ENCODE measurements around the gene GPR153. TPM values are rescaled to one million over a fixed set of nuclear protein-coding genes. Genes with fewer than 3 reads are reported as not detected.

Gene GPR153
- total and polyA plus RNA-seq, 9 donors, result 4.2 to 42.0 (median 13.7) TPM

DNA sequence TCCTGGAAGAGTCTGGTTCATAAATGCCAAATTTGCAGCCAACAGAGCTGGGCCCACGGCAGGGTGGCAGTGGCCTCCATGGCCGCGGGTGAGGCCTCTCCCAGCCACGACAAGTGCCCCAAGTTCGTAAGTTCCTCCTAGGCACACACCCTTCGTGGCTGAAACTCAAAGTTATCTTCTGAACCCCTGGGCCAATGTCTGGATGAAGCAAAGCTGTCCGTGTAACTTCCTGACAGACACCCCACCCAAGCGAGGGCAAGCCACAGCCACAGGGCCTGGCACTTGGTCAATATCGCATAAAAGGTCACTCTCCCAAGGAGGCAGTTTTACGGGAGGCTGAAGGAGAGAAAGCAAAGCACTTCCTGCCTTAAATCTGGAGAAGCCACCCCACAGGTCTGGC, 27.8 kb upstream of the GPR153 start:
- H3K4me3 ChIP-seq, result no peak overlapping the region
- peak in 1 of 5 donors; percentile 33 for DNase-seq
- H3K27ac ChIP-seq, result peak overlapping the region; percentile 59 to 95
- WGBS, 3 donors, result 83 to 88% (median 84%) methylated on average over 10 of the region's 10 CpGs
- intact Hi-C loops (cut with DNase I), result no loop called here
- peaks cover 21% of the 10 kb centered on the region for H3K4me1 ChIP-seq (ENCODE audit: insufficient read depth)
- no peaks in the 10 kb centered on the region for H3K9me3 ChIP-seq
- H3K27me3 ChIP-seq, result no peaks in the 10 kb centered on the region
- no peak for TF ChIP-seq POLR2A (IDR thresholded peaks at IDR 0.05)
- TF ChIP-seq, protein P1, sequence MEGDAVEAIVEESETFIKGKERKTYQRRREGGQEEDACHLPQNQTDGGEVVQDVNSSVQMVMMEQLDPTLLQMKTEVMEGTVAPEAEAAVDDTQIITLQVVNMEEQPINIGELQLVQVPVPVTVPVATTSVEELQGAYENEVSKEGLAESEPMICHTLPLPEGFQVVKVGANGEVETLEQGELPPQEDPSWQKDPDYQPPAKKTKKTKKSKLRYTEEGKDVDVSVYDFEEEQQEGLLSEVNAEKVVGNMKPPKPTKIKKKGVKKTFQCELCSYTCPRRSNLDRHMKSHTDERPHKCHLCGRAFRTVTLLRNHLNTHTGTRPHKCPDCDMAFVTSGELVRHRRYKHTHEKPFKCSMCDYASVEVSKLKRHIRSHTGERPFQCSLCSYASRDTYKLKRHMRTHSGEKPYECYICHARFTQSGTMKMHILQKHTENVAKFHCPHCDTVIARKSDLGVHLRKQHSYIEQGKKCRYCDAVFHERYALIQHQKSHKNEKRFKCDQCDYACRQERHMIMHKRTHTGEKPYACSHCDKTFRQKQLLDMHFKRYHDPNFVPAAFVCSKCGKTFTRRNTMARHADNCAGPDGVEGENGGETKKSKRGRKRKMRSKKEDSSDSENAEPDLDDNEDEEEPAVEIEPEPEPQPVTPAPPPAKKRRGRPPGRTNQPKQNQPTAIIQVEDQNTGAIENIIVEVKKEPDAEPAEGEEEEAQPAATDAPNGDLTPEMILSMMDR (IDR thresholded peaks at IDR 0.05), result no peak
- no peak for TF ChIP-seq EP300 (IDR thresholded peaks at IDR 0.05)
- no peaks in the 10 kb centered on the region for H3K36me3 ChIP-seq

DNA sequence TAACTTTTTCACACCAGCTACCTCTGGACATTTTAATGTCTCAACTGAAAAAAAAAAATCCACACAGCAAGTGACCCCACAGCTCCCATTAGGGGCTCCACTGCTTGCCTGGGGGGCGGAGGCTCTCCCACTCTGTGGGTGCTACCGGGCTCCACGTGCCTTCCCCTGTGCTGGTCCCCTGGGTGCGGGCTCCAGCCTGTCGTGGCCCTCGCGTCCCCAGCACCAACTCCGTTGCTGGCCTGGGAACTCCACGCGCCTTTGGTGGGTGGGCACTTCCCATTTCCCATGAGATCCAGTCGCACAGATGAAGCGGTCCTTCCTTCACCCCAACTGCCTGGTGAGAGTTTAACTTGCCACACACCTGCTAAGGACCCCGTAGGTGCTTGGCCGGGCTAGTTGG, 27.1 kb upstream of the GPR153 start:
- Histone ChIP-seq H3K27ac (peak overlapping the region; percentile 59 to 95), H3K36me3 (no peaks in the 10 kb centered on the region), H3K4me3 (no peak overlapping the region), H3K27me3 (no peaks in the 10 kb centered on the region), H3K9me3 (no peaks in the 10 kb centered on the region), H3K4me1 (ENCODE audit: insufficient read depth) (peaks cover 21% of the 10 kb centered on the region)
- TF ChIP-seq POLR2A (IDR thresholded peaks at IDR 0.05) (no peak), EP300 (IDR thresholded peaks at IDR 0.05) (no peak)
- TF ChIP-seq, protein P1 (IDR thresholded peaks at IDR 0.05), result no peak
- peak in 1 of 5 donors; percentile 44 for DNase-seq
- intact Hi-C loops (cut with DNase I), result no loop called here
- WGBS, 3 donors, result 78 to 85% (median 82%) methylated on average over 14 of the region's 14 CpGs

GRCh38 chr1:6287431-6287886, 26.6 kb upstream of the GPR153 start:
- 15 to 23% (median 20%) methylated on average over 10 of the region's 10 CpGs for WGBS, 3 donors
- Histone ChIP-seq H3K4me1 (ENCODE audit: insufficient read depth) (peaks cover 21% of the 10 kb centered on the region), H3K36me3 (no peaks in the 10 kb centered on the region), H3K27me3 (no peaks in the 10 kb centered on the region), H3K27ac (peak overlapping the region; percentile 67 to 95), H3K4me3 (no peak overlapping the region), H3K9me3 (no peaks in the 10 kb centered on the region)
- peak; percentile 66 to 87 (median 83) for DNase-seq
- intact Hi-C loops (cut with DNase I), result no loop called here
- TF ChIP-seq, protein P1 (IDR thresholded peaks at IDR 0.05), result no peak
- TF ChIP-seq EP300 (IDR thresholded peaks at IDR 0.05), result no peak
- no peak for TF ChIP-seq POLR2A (IDR thresholded peaks at IDR 0.05)

GRCh38 chr1:6287029-6287428, 26.1 kb upstream of the GPR153 start:
- H3K27me3 ChIP-seq, result no peaks in the 10 kb centered on the region
- H3K36me3 ChIP-seq, result no peaks in the 10 kb centered on the region
- 64 to 80% (median 77%) methylated on average over 13 of the region's 13 CpGs for WGBS, 3 donors
- TF ChIP-seq, protein P1 (IDR thresholded peaks at IDR 0.05), result no peak
- no peak for TF ChIP-seq POLR2A (IDR thresholded peaks at IDR 0.05)
- no peak for TF ChIP-seq EP300 (IDR thresholded peaks at IDR 0.05)
- H3K27ac ChIP-seq, result peak overlapping the region; percentile 67 to 95
- H3K9me3 ChIP-seq, result no peaks in the 10 kb centered on the region
- H3K4me3 ChIP-seq, result no peak overlapping the region
- intact Hi-C loops (cut with DNase I), result no loop called here
- DNase-seq, result peak in 1 of 5 donors; percentile 46
- peaks cover 21% of the 10 kb centered on the region for H3K4me1 ChIP-seq (ENCODE audit: insufficient read depth)
